ENCODE measurements around the gene DOCK11. TPM values are rescaled to one million over a fixed set of nuclear protein-coding genes. Genes with fewer than 3 reads are reported as not detected.

DOCK11 gene
- total RNA-seq, 1 experiment from 2014 or later, result 2.1 TPM

GRCh38 chrX:118540342-118540741 is 44.7 kb downstream of the DOCK11 start:
- no peak for TF ChIP-seq EZH2 (IDR thresholded peaks at IDR 0.05; ENCODE audit: borderline replicate concordance, low read depth, low read length, poor library complexity, severe bottlenecking)
- no peak for TF ChIP-seq CTCF (conservative IDR thresholded peaks at IDR 0.05; ENCODE audit: low read depth, low read length)
- CTCF ChIA-PET, result no interaction called here
- BruUV-seq (replicated peaks), result no TSS peak

DNA sequence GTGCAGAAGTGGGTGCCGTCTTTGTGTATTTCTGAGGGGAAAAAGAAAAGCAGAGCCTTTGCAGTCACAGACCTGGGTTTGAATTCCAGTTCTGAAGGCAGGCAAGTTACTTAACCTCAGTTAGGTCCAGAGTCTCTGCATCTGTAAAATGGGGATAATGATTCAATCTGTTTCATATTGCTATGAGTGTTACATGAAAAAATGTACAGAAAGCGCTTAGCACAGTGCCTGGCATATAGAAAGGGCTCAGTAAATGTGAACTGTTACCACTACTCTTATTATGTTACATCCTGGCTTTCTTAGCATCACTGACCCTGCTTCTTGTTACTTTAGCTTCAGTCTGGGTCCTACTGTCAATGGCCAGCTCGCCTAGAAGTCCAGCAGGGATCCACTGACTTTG is 45.9 kb downstream of the DOCK11 start:
- BruUV-seq (replicated peaks), result no TSS peak
- ChIA-PET POLR2A (ENCODE audit: low non-redundant PET) (no interaction called here), CTCF (no interaction called here)
- no peak overlapping the region for H3K27ac ChIP-seq (ENCODE audit: low read depth, low read length, poor library complexity, severe bottlenecking)
- intact Hi-C loops (cut with micrococcal nuclease; ENCODE audit: unreplicated experiment), result no loop called here
- H3K4me1 ChIP-seq (ENCODE audit: insufficient read depth, low read length, poor library complexity, severe bottlenecking), result no peaks in the 10 kb centered on the region
- no peak overlapping the region for H3K4me3 ChIP-seq (ENCODE audit: low read depth, low read length, poor library complexity, severe bottlenecking)
- no peak for DNase-seq (ENCODE audit: low spot score)
- no peaks in the 10 kb centered on the region for H3K27me3 ChIP-seq (replicated peaks; ENCODE audit: insufficient read depth, low read depth, low read length, poor library complexity)
- H3K9me3 ChIP-seq (ENCODE audit: low read depth, low read length, poor library complexity, severe bottlenecking), result no peaks in the 10 kb centered on the region
- no peaks in the 10 kb centered on the region for H3K36me3 ChIP-seq (ENCODE audit: insufficient read depth, low read length, poor library complexity, severe bottlenecking)
- no peak for TF ChIP-seq CTCF (conservative IDR thresholded peaks at IDR 0.05; ENCODE audit: low read depth, low read length)
- TF ChIP-seq EZH2 (IDR thresholded peaks at IDR 0.05; ENCODE audit: borderline replicate concordance, low read depth, low read length, poor library complexity, severe bottlenecking), result no peak

More at GRCh38 chrX:118540342-118540741, 44.7 kb downstream of the DOCK11 start:
- H3K36me3 ChIP-seq (ENCODE audit: insufficient read depth, low read length, poor library complexity, severe bottlenecking), result no peaks in the 10 kb centered on the region
- H3K4me3 ChIP-seq (ENCODE audit: low read depth, low read length, poor library complexity, severe bottlenecking), result no peak overlapping the region
- H3K27me3 ChIP-seq (replicated peaks; ENCODE audit: insufficient read depth, low read depth, low read length, poor library complexity), result no peaks in the 10 kb centered on the region
- H3K27ac ChIP-seq (ENCODE audit: low read depth, low read length, poor library complexity, severe bottlenecking), result no peak overlapping the region
- intact Hi-C loops (cut with micrococcal nuclease; ENCODE audit: unreplicated experiment), result no loop called here
- no peaks in the 10 kb centered on the region for H3K9me3 ChIP-seq (ENCODE audit: low read depth, low read length, poor library complexity, severe bottlenecking)
- POLR2A ChIA-PET (ENCODE audit: low non-redundant PET), result no interaction called here
- H3K4me1 ChIP-seq (ENCODE audit: insufficient read depth, low read length, poor library complexity, severe bottlenecking), result no peaks in the 10 kb centered on the region
- no peak for DNase-seq (ENCODE audit: low spot score)

DNA sequence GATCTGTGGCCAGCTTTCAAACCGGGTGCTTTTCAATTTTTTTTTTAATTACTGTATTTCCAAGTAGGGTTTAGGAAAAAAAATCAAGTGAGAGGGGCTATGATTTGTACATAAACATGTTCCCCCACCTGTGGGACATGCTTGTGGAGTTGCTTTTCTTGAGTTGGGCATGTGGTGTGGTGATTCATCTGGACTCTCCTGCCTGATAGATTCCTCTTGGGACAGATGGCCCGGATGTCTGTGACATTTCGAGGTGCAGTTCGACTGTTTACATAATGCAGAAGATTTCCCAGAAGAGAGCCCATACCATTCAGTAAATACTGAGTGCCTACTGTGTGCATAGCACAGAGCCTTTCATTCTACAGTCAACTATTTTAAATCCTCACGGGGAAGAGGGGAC is 49.9 kb downstream of the DOCK11 start:
- CTCF ChIA-PET, result no interaction called here
- POLR2A ChIA-PET (ENCODE audit: low non-redundant PET), result no interaction called here

More for the DNA sequence above, 49.9 kb downstream of the DOCK11 start:
- H3K9me3 ChIP-seq (ENCODE audit: low read depth, low read length, poor library complexity, severe bottlenecking), result no peaks in the 10 kb centered on the region
- intact Hi-C loops (cut with micrococcal nuclease; ENCODE audit: unreplicated experiment), result no loop called here
- no peaks in the 10 kb centered on the region for H3K27me3 ChIP-seq (replicated peaks; ENCODE audit: insufficient read depth, low read depth, low read length, poor library complexity)
- TF ChIP-seq EZH2 (IDR thresholded peaks at IDR 0.05; ENCODE audit: borderline replicate concordance, low read depth, low read length, poor library complexity, severe bottlenecking) (no peak), CTCF (conservative IDR thresholded peaks at IDR 0.05; ENCODE audit: low read depth, low read length) (no peak)
- no peak for DNase-seq (ENCODE audit: low spot score)
- H3K36me3 ChIP-seq (ENCODE audit: insufficient read depth, low read length, poor library complexity, severe bottlenecking), result no peaks in the 10 kb centered on the region
- no peak overlapping the region for H3K4me3 ChIP-seq (ENCODE audit: low read depth, low read length, poor library complexity, severe bottlenecking)
- no TSS peak for BruUV-seq (replicated peaks)
- no peak overlapping the region for H3K27ac ChIP-seq (ENCODE audit: low read depth, low read length, poor library complexity, severe bottlenecking)
- no peaks in the 10 kb centered on the region for H3K4me1 ChIP-seq (ENCODE audit: insufficient read depth, low read length, poor library complexity, severe bottlenecking)
